Stimulated activated CD4-positive, alpha-beta T cell treated with anti-CD3 and anti-CD28 coated beads, Interleukin-2, amount 100 ng/mL, for 48 hours (primary cell): ENCODE results near the gene GIT2.

Experiments used
- DNase-seq, 2 donors: peaks; one replicate each; pipeline ENCODE4 v3.0.0-alpha.2; 2020

Gene GIT2

GRCh38 chr12:109888179-109889020 is 107.8 kb downstream of the GIT2 start:
- no peak for DNase-seq

DNA sequence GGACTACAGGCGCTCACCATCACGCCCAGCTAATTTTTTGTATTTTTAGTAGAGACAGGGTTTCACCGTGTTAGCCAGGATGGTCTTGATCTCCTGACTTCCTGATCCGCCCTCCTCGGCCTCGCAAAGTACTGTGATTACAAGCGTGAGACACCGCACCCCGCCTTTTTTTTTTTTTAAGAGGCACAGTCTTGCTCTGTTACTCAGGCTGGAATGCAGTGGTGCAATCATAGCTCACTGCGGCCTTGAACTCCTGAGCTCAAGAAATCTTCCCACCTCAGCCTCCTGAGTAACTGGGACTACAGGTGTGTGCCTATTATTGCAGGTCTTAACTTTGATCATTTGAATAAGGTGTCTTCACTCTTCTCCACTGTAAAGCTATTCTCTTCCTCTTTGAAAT is 110.6 kb downstream of the GIT2 start:
- no peak for DNase-seq

DNA sequence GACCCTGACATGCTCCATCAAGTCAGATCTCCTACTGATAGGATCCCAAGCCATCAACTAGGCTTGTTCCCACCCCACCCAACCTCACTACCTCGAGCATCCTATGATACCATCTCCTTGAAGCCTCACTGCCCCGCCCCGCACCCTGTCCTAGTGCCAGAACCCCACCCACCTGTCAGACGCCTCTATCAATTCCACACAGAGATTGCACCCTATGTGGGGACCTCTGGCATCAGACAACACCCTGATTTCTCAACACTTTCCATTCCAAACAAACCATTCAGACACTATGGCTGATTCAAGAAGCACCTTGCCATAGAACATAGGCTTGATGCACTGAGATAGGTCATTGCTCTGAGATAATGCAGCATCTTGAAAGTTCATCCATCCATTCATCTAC is 112.7 kb downstream of the GIT2 start:
- no peak for DNase-seq

DNA sequence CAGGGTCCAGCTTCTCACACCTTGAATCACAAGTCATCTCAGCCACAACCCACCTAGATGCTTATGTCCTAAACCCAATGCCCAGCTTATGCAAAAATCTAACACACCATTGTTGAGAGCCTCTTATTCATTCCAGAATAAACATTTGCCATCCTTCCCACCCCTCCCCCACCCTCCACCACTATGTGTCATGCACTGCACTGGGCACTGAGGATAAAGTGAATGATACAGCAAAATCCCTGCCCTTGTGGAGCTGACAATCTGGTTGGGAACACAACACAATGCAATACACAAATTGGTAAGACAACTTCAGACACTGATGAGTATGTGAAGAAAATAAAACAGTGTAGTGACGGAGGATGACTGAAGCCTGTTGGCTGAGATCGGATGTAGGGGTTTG is 114.4 kb downstream of the GIT2 start:
- DNase-seq: no peak

- DNase-seq: no peak
Measured at GRCh38 chr12:109880938-109881337, 115.2 kb downstream of the GIT2 start.

GRCh38 chr12:109880043-109880931 is 115.9 kb downstream of the GIT2 start, which contains the start of gene GLTP:
Gene GLTP, minus strand, starts transcription at chr12:109880541. Its CDS starts 167 bp downstream, at chr12:109880374.
- DNase-seq: peak; percentile 80 to 91
